Measurements from ENCODE around the gene SCMH1.

DNA sequence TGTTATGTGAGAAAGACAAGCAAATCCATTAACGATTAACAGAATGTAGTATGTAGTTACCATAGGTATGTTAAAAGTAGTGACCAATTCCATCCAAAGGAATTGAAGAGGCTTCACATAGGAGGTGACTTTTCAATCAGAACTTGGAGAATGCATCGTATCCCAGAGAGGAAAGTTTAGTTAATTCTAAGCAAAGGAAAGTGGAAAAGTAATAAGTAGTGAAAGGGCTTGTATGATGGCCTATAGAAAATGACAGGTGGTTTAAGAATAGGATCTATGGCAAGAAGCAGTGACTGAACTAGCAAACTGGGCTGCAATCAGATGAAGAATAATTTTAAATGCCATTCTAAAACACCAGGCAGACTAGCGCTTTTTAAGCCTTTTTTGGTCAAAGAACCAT lies 16.6 kb downstream of the SCMH1 start:
- no peak for TF ChIP-seq CTCF (tag by site-specific recombination; IDR thresholded peaks at IDR 0.05)
- TF ChIP-seq TCF7L2 (IDR thresholded peaks at IDR 0.05; ENCODE audit: borderline replicate concordance, low read depth, low read length), result no peak
- TF ChIP-seq, protein P1, sequence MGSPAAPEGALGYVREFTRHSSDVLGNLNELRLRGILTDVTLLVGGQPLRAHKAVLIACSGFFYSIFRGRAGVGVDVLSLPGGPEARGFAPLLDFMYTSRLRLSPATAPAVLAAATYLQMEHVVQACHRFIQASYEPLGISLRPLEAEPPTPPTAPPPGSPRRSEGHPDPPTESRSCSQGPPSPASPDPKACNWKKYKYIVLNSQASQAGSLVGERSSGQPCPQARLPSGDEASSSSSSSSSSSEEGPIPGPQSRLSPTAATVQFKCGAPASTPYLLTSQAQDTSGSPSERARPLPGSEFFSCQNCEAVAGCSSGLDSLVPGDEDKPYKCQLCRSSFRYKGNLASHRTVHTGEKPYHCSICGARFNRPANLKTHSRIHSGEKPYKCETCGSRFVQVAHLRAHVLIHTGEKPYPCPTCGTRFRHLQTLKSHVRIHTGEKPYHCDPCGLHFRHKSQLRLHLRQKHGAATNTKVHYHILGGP (tag by site-specific recombination; IDR thresholded peaks at IDR 0.05), result no peak
